NCI-H345 treated with DMSO at 0.1 percent for 48 hours (cell line): ENCODE data around the gene GALNT9.
"Not testable (repeated sequence)": the region's sequence is repeated elsewhere in the genome, so short reads cannot be mapped to it uniquely, and the experiment has no call there.

Experiments used
- DNase-seq: peaks from one replicate; lab custom pipeline; 2025; ENCODE audit not compliant: unreplicated experiment; lab: John Stamatoyannopoulos, UW

GALNT9 gene

GRCh38 chr12:132253698-132254480 is 75.5 kb downstream of the GALNT9 start:
- no peak for DNase-seq

- DNase-seq, result not testable (repeated sequence)
These were observed 76.4 kb downstream of the GALNT9 start for GRCh38 chr12:132252981-132253380.

- no peak for DNase-seq
These were observed 77.5 kb downstream of the GALNT9 start for GRCh38 chr12:132251741-132252490.

GRCh38 chr12:132251310-132251709 is 78.1 kb downstream of the GALNT9 start:
- no peak for DNase-seq

GRCh38 chr12:132250707-132251106 is 78.7 kb downstream of the GALNT9 start:
- no peak for DNase-seq

GRCh38 chr12:132249689-132250478 is 79.5 kb downstream of the GALNT9 start:
- no peak for DNase-seq

GRCh38 chr12:132248453-132249167 is 80.8 kb downstream of the GALNT9 start:
- no peak for DNase-seq

GRCh38 chr12:132247718-132248452 is 81.5 kb downstream of the GALNT9 start:
- DNase-seq, result no peak

GRCh38 chr12:132246997-132247717 is 82.2 kb downstream of the GALNT9 start:
- no peak for DNase-seq

- DNase-seq, result no peak
These were observed 83.8 kb downstream of the GALNT9 start for GRCh38 chr12:132245521-132246101.

- no peak for DNase-seq
These were observed 84.6 kb downstream of the GALNT9 start for GRCh38 chr12:132244724-132245295.

GRCh38 chr12:132243596-132244310 is 85.6 kb downstream of the GALNT9 start:
- DNase-seq, result no peak

- DNase-seq, result not testable (repeated sequence)
These were observed 86.2 kb downstream of the GALNT9 start for GRCh38 chr12:132243171-132243570.

GRCh38 chr12:132240669-132241007 is 88.8 kb downstream of the GALNT9 start:
- not testable (repeated sequence) for DNase-seq

GRCh38 chr12:132239796-132240668 is 89.4 kb downstream of the GALNT9 start:
- DNase-seq, result no peak

GRCh38 chr12:132239392-132239791 is 90.0 kb downstream of the GALNT9 start:
- DNase-seq, result no peak

- no peak for DNase-seq
These were observed 90.5 kb downstream of the GALNT9 start for GRCh38 chr12:132238884-132239283.
